IgD-negative memory B cell (primary cell): ENCODE data around the gene JHY. TPM values are rescaled to one million over a fixed set of nuclear protein-coding genes. Genes with fewer than 3 reads are reported as not detected.
"Not testable (repeated sequence)": the region's sequence is repeated elsewhere in the genome, so short reads cannot be mapped to it uniquely, and the experiment has no call there.

Experiments
- H3K27ac Mint-ChIP-seq, 3 donors: one replicate each; pipeline ENCODE4 v1.8.0; 2020 to 2022; ENCODE audit warnings: mild to moderate bottlenecking in 3 of 3, mixed read lengths in 3 of 3, moderate library complexity in 1 of 3
- H3K27me3 Mint-ChIP-seq: one replicate; pipeline ENCODE4 v1.8.0; 2021; ENCODE audit warnings: mixed read lengths
- H3K36me3 Mint-ChIP-seq: one replicate; pipeline ENCODE4 v1.8.0; 2020; ENCODE audit warnings: mild to moderate bottlenecking, mixed read lengths
- H3K4me1 Mint-ChIP-seq, 3 donors: one replicate each; pipeline ENCODE4 v1.8.0; 2020 to 2022; ENCODE audit warnings: mixed read lengths in 3 of 3, mild to moderate bottlenecking in 1 of 3
- H3K4me3 Mint-ChIP-seq, 4 donors: one replicate each; pipeline ENCODE4 v1.8.0; 2020 to 2022; ENCODE audit warnings: mild to moderate bottlenecking in 4 of 4, mixed read lengths in 4 of 4, moderate library complexity in 3 of 4
- H3K9me3 Mint-ChIP-seq, 3 donors: one replicate each; pipeline ENCODE4 v1.8.0; 2020 to 2021; ENCODE audit warnings: mixed read lengths in 3 of 3, mild to moderate bottlenecking in 1 of 3
- polyA plus RNA-seq: library from polyadenylated mRNA; unstranded; fragments of 300-500 nt; fragmentation: Illumina TruSeq; gene quantifications from one replicate; pipeline ENCODE4 v1.2.3, GENCODE V29; 2021

Gene JHY
- polyA plus RNA-seq, 1 donor from 2014 or later, result 4.3 TPM

- Mint-ChIP-seq H3K36me3 (no peaks in the 10 kb centered on the region), H3K27ac (no peak overlapping the region), H3K4me1 (peaks cover 4 to 7% (median 4%) of the 10 kb centered on the region in 3 donors), H3K9me3 (no peaks in the 10 kb centered on the region), H3K27me3 (peaks cover 18% of the 10 kb centered on the region), H3K4me3 (no peak overlapping the region)
Measured at GRCh38 chr11:122861631-122862030, 20.9 kb upstream of the JHY start.

GRCh38 chr11:122862091-122862490 lies 20.5 kb upstream of the JHY start:
- Mint-ChIP-seq H3K36me3 (no peaks in the 10 kb centered on the region), H3K9me3 (no peaks in the 10 kb centered on the region), H3K27me3 (peaks cover 18% of the 10 kb centered on the region), H3K27ac (no peak overlapping the region), H3K4me3 (no peak overlapping the region), H3K4me1 (peaks cover 2 to 4% (median 4%) of the 10 kb centered on the region in 3 donors)

GRCh38 chr11:122863154-122863553 lies 19.4 kb upstream of the JHY start:
- not testable (repeated sequence) for H3K4me1 Mint-ChIP-seq, H3K27ac Mint-ChIP-seq

GRCh38 chr11:122863704-122864326 lies 18.7 kb upstream of the JHY start:
- Mint-ChIP-seq H3K36me3 (no peaks in the 10 kb centered on the region), H3K4me1 (peaks cover 2 to 4% (median 4%) of the 10 kb centered on the region in 3 donors), H3K9me3 (no peaks in the 10 kb centered on the region), H3K4me3 (no peak overlapping the region), H3K27me3 (peaks cover 23% of the 10 kb centered on the region), H3K27ac (no peak overlapping the region)

More at GRCh38 chr11:122863154-122863553, 19.4 kb upstream of the JHY start:
- not testable (repeated sequence) for H3K4me3 Mint-ChIP-seq, H3K9me3 Mint-ChIP-seq, H3K36me3 Mint-ChIP-seq
- H3K27me3 Mint-ChIP-seq, result peaks cover 20% of the 10 kb centered on the region

GRCh38 chr11:122864386-122865115 lies 18.0 kb upstream of the JHY start:
- Mint-ChIP-seq H3K4me3 (peak overlapping the region in 1 of 4 donors; percentile 14), H3K36me3 (no peaks in the 10 kb centered on the region), H3K9me3 (no peaks in the 10 kb centered on the region), H3K27ac (no peak overlapping the region), H3K4me1 (peaks cover 2 to 8% (median 4%) of the 10 kb centered on the region in 3 donors), H3K27me3 (peaks cover 24% of the 10 kb centered on the region)

GRCh38 chr11:122869622-122870021 lies 12.9 kb upstream of the JHY start:
- H3K4me3 Mint-ChIP-seq, result no peak overlapping the region
- H3K9me3 Mint-ChIP-seq, result no peaks in the 10 kb centered on the region
- H3K27ac Mint-ChIP-seq, result no peak overlapping the region
- peaks cover 2 to 18% (median 12%) of the 10 kb centered on the region in 3 donors for H3K4me1 Mint-ChIP-seq
- H3K36me3 Mint-ChIP-seq, result peaks cover 3% of the 10 kb centered on the region
- H3K27me3 Mint-ChIP-seq, result peaks cover 21% of the 10 kb centered on the region

GRCh38 chr11:122871302-122871701 lies 11.3 kb upstream of the JHY start:
- no peak overlapping the region for H3K4me3 Mint-ChIP-seq
- peaks cover 7 to 18% (median 14%) of the 10 kb centered on the region in 3 donors for H3K4me1 Mint-ChIP-seq
- H3K27me3 Mint-ChIP-seq, result peaks cover 14% of the 10 kb centered on the region
- no peaks in the 10 kb centered on the region for H3K9me3 Mint-ChIP-seq
- H3K27ac Mint-ChIP-seq, result no peak overlapping the region
- peaks cover 3% of the 10 kb centered on the region for H3K36me3 Mint-ChIP-seq

- no peak overlapping the region for H3K27ac Mint-ChIP-seq
- H3K36me3 Mint-ChIP-seq, result peaks cover 3% of the 10 kb centered on the region
- H3K4me1 Mint-ChIP-seq, result peaks cover 7 to 18% (median 15%) of the 10 kb centered on the region in 3 donors
- H3K27me3 Mint-ChIP-seq, result peaks cover 14% of the 10 kb centered on the region
- H3K9me3 Mint-ChIP-seq, result no peaks in the 10 kb centered on the region
- H3K4me3 Mint-ChIP-seq, result no peak overlapping the region
Measured at GRCh38 chr11:122872046-122872445, 10.5 kb upstream of the JHY start.

GRCh38 chr11:122874991-122875390 lies 7.6 kb upstream of the JHY start:
- H3K9me3 Mint-ChIP-seq, result no peaks in the 10 kb centered on the region
- H3K27ac Mint-ChIP-seq, result no peak overlapping the region
- peak overlapping the region in 3 of 4 donors; percentile 8 to 89 (median 54) for H3K4me3 Mint-ChIP-seq
- H3K27me3 Mint-ChIP-seq, result peaks cover 20% of the 10 kb centered on the region
- peaks cover 3% of the 10 kb centered on the region for H3K36me3 Mint-ChIP-seq
- H3K4me1 Mint-ChIP-seq, result peaks cover 9 to 22% (median 19%) of the 10 kb centered on the region in 3 donors

GRCh38 chr11:122877732-122878131 lies 4.8 kb upstream of the JHY start:
- no peak overlapping the region for H3K27ac Mint-ChIP-seq
- peaks cover 10 to 22% (median 18%) of the 10 kb centered on the region in 3 donors for H3K4me1 Mint-ChIP-seq
- peak overlapping the region in 2 of 4 donors; percentile 52 to 80 for H3K4me3 Mint-ChIP-seq
- no peaks in the 10 kb centered on the region for H3K9me3 Mint-ChIP-seq
- H3K36me3 Mint-ChIP-seq, result peaks cover 3% of the 10 kb centered on the region
- peaks cover 23% of the 10 kb centered on the region for H3K27me3 Mint-ChIP-seq

GRCh38 chr11:122879785-122880184 lies 2.8 kb upstream of the JHY start:
- Mint-ChIP-seq H3K4me1 (peaks cover 14 to 24% (median 18%) of the 10 kb centered on the region in 3 donors), H3K36me3 (no peaks in the 10 kb centered on the region), H3K27ac (no peak overlapping the region), H3K27me3 (peaks cover 18% of the 10 kb centered on the region), H3K4me3 (no peak overlapping the region), H3K9me3 (no peaks in the 10 kb centered on the region)

- H3K9me3 Mint-ChIP-seq, result no peaks in the 10 kb centered on the region
- H3K36me3 Mint-ChIP-seq, result peaks cover 11% of the 10 kb centered on the region
- peaks cover 10 to 23% (median 15%) of the 10 kb centered on the region in 3 donors for H3K4me1 Mint-ChIP-seq
- peaks cover 14% of the 10 kb centered on the region for H3K27me3 Mint-ChIP-seq
- peak overlapping the region; percentile 85 to 95 (median 88) for H3K4me3 Mint-ChIP-seq
- peak overlapping the region; percentile 75 to 94 (median 90) for H3K27ac Mint-ChIP-seq
Measured at GRCh38 chr11:122882857-122883645, 492 bp downstream of the JHY start.

GRCh38 chr11:122883646-122883979 lies 1.1 kb downstream of the JHY start:
- Mint-ChIP-seq H3K9me3 (no peaks in the 10 kb centered on the region), H3K27ac (peak overlapping the region; percentile 75 to 94 (median 90)), H3K27me3 (peaks cover 10% of the 10 kb centered on the region), H3K4me1 (peaks cover 10 to 20% (median 15%) of the 10 kb centered on the region in 3 donors), H3K36me3 (peaks cover 11% of the 10 kb centered on the region), H3K4me3 (peak overlapping the region; percentile 85 to 95 (median 88))

GRCh38 chr11:122888162-122888561 lies 5.6 kb downstream of the JHY start:
- Mint-ChIP-seq H3K4me3 (no peak overlapping the region), H3K27ac (no peak overlapping the region), H3K36me3 (peaks cover 11% of the 10 kb centered on the region), H3K9me3 (no peaks in the 10 kb centered on the region), H3K27me3 (no peaks in the 10 kb centered on the region), H3K4me1 (peaks cover 11 to 14% (median 11%) of the 10 kb centered on the region in 3 donors)

GRCh38 chr11:122893131-122893530 lies 10.6 kb downstream of the JHY start:
- Mint-ChIP-seq H3K27ac (no peak overlapping the region), H3K36me3 (peaks cover 3% of the 10 kb centered on the region), H3K9me3 (no peaks in the 10 kb centered on the region), H3K4me3 (peak overlapping the region in 1 of 4 donors; percentile 12), H3K4me1 (peaks cover 0 to 4% (median 2%) of the 10 kb centered on the region in 3 donors), H3K27me3 (no peaks in the 10 kb centered on the region)
